Fibroblast of gingiva (primary cell): ENCODE data around the gene GRAMD4.
"Not testable (repeated sequence)": the region's sequence is repeated elsewhere in the genome, so short reads cannot be mapped to it uniquely, and the experiment has no call there.

Experiments used
- DNase-seq: peaks from one replicate; pipeline ENCODE4 v3.0.0-alpha.2; 2011; ENCODE audit warnings: low read depth

Gene GRAMD4

GRCh38 chr22:46619240-46619829, 851 bp upstream of the GRAMD4 start:
- DNase-seq: no peak

- no peak for DNase-seq
Observed at GRCh38 chr22:46620588-46621242, 529 bp downstream of the GRAMD4 start.

DNA sequence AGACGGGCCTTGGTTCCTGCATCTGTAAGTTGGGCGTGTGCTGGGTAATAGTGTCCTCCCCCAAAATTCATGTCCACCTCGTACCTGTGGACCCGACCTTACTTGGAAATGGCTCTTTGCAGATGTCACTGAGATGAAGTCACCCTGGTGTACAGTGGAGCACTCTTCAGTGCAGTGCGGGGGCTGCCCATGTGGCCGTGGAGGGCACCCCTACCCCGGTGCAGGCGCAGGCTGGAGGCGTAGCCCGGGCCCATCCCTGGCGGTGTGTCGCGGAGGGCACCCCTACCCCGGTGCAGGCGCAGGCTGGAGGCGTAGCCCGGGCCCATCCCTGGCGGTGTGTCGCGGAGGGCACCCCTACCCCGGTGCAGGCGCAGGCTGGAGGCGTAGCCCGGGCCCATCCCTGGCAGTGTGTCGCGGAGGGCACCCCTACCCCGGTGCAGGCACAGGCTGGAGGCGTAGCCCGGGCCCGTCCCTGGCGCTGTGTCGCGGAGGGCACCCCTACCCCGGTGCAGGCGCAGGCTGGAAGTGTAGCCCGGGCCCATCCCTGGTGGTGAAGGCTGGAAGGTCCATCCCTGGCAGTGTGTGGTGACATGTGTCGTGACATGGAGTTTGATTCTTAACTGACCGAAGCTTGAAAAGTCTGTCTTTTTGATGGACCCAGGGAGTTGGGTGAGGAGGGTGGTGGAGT, 1.2 kb downstream of the GRAMD4 start:
- DNase-seq: not testable (repeated sequence)

- DNase-seq: no peak
Observed at GRCh38 chr22:46622081-46622521, 1.9 kb downstream of the GRAMD4 start.

DNA sequence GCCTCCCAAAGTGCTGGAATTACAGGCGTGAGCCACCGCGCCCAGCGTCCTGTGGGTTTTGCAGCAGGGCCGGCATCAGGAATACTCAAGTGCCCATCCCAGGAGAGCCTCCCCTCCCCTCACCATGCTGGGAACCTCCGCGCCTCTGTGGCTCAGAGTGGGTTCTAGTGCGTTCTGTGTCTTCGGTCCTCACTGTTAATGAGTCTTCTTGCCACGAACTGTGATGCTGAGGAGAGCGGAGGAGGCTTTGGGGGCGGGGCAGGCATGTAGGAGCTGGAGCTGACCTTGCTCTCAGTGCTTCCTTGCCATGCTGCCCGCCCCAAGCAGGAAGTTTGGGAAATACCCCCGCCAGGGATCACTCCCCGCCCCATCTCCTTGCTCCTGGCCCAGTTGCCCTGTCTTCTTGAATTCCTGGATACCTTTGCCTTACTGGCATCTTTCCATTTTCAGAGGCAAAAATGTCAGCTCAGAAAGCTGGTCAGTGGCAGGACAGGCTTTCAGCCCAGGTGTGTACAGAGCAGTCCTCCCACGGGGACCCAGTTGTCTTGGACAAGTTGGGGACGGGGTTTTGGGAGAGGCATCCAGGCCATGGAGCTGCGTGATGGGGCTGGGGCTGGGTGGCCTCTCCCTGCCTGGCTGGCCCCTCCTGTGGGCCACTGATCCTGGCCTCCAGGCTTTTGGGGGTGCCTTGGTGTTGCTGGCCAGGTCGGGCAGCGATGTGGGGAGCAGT, 5.1 kb downstream of the GRAMD4 start:
- no peak for DNase-seq

- DNase-seq: no peak
Observed at GRCh38 chr22:46625843-46626349, 5.7 kb downstream of the GRAMD4 start.

- DNase-seq: no peak
Observed at GRCh38 chr22:46626356-46626755, 6.2 kb downstream of the GRAMD4 start.

- no peak for DNase-seq
Observed at GRCh38 chr22:46626911-46627805, 7.0 kb downstream of the GRAMD4 start.

- DNase-seq: no peak
Observed at GRCh38 chr22:46627806-46628482, 7.8 kb downstream of the GRAMD4 start.

GRCh38 chr22:46628756-46629155, 8.6 kb downstream of the GRAMD4 start:
- DNase-seq: no peak

DNA sequence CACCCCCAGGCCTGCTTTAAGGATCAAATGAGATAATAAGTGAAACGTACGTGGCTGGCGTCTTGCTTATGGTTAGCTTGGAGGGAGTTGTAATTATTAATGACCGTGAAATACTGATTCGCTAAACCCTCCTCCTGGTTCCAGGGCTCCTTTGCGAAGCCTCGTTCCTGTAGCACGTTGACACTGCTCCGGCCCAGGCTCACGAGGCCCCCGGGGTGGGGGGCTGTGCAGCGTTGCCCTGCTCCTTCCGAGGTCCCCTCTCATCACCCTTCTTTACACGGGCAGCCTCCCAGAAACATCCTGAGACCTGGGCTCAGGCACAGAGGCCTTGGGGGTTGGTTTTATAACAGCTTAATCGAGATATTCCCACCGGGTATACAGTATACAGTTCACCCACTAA, 9.1 kb downstream of the GRAMD4 start:
- DNase-seq: no peak

DNA sequence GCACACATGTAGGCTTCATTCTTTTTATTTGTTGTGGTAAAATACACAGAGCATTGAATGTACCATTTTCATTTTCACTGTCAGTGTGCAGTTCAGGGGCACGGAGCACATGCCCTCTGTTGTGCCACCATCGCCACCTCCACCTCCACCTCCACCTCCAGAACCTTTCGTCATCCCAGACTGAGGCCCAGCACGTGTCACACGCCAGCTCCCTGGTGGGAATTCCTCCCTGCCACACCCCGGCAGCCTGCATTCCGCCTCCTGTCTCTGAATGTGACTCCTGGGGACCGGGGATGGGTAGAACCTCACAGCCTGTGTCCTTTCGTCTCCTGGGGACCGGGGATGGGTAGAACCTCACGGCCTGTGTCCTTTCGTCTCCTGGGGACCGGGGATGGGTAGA, 10.9 kb downstream of the GRAMD4 start:
- DNase-seq: no peak

DNA sequence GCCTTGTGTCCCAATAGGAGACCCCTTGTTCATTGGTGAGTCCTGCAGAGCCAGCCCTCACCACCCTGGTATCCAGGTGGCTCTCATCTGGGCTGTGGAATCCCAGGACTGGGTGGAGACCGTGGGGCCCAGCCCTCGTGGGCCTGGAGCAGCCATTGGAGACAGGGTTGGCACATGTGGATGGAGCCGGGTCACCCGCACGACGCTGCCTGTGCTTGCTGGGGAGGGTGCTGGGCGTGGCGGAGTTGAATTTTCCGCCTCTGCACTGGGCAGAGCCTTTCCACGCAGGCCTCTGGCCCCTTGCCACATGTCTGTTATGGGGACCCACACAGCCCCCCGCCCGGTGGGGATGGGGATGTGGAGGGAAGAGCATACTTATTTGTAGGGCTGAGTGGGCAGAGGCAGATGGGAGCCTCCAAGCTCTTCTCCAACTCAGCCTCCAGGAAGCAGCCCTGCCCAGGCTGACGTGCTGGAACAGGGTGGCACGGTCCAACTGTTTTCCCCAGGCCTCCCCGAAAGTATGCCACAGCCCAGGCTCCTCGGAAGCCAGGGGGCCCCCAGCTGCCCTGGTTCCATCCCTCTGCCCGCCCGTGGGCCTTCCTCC, 12.6 kb downstream of the GRAMD4 start:
- no peak for DNase-seq

DNA sequence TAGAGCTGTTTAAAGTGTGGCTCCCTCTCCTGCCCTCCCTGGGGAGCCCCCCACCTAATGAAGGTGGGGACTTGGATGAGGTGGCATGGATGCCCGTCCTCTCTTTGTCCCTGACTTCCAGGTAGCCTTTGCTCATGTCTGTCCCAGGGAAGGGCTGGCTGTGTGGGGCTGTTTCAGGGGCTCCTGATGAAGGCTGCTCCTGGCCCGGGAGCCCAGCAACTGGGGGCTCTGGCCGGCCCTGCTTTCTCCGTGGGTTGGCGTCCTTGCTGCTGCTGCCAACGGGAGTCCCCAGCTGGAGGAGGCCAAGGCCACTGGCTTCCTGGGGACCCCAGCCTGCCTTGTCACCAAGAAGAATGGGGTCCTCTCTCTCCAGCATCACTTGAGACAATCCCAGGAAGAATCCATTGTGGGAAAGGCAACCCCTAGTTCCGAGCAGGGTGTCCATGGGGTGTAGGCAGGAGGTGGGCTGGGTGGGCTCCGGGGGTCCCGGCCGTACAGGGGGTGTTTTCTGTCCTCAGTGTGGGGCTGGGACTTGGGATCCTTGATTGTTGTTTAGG, 13.2 kb downstream of the GRAMD4 start:
- DNase-seq: no peak

DNA sequence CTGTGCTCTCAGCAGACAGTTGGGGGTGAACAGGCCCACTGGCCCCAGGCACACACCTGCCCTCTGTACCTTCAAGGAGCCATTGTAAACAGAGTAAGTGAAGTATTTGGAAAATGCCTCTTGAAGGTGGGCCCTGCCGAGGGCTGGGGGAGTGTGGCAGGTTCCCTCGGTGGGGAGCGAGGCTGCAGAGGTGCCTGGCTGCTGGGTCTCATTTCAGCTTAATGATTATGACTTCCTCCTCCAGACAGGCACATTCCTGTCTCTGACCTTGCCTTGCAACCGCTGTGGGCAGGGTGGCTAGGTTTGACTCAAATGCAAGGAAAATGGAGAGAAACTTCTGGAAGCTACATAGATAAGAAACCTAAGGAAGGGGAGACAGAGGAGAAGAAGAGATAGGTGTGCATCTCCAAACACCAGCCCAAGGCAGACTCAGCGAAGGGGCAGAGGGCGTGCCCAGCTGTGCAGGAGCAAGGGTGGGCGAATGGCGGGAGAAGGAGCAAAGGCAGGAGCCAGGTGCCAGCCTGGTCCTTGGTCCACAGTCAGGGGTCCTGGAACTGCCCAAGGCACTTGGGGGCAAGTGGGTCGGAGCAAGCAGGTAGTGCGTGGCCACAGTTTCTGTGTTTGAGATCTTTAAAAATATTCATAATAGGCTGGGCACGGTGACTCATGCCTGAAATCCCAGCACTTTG, 14.0 kb downstream of the GRAMD4 start:
- DNase-seq: no peak

DNA sequence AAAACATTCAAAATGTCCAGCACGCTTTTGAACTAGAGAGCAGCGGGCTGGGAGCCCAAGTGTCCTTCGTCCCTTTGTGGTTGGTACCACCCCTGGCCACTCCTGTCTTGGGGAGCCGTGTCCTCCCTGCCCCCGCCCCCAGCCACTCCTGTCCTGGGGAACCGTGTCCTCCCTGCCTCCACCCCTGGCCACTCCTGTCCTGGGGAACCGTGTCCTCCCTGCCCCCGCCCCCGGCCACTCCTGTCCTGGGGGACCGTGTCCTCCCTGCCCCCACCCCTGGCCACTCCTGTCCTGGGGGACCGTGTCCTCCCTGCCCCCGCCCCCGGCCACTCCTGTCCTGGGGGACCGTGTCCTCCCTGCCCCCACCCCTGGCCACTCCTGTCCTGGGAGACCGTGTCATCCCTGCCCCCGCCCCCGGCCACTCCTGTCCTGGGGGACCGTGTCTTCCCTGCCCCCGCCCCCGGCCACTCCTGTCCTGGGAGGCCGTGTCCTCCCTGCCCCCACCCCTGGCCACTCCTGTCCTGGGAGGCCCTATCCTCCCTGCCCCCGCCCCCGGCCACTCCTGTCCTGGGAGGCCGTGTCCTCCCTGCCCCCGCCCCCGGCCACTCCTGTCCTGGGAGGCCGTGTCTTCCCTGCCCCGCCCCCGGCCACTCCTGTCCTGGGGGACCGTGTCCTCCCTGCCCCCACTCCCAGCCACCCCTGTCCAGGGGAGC, 14.9 kb downstream of the GRAMD4 start:
- DNase-seq: not testable (repeated sequence)

DNA sequence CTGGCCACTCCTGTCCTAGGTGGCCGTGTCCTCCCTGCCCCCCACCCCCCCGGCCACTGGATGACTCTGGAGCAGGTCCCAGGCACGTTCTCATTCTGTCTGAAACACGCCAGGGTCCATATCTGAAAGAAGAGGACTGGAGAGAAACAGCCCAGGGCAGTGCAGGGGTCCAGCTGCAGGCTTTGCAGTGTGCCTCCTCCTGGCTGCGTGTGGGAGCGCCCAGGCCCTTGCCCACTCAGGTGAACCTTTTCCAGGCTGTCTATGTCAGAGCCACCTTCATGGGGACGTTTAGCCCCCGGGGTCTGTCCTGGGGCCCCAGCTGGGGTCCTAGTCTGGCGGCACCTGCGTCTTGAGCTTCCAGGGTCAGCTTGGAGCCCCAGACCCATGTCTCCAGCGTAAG, 15.6 kb downstream of the GRAMD4 start:
- DNase-seq: no peak

- DNase-seq: no peak
Observed at GRCh38 chr22:46636221-46637002, 16.2 kb downstream of the GRAMD4 start.
